ENCODE results near the gene TRIM28.
"Not testable (repeated sequence)": the region's sequence is repeated elsewhere in the genome, so short reads cannot be mapped to it uniquely, and the experiment has no call there.

Gene TRIM28

GRCh38 chr19:58562122-58563033, 18.5 kb downstream of the TRIM28 start:
- no peak for DNase-seq

- DNase-seq, result no peak
These were observed 19.2 kb downstream of the TRIM28 start for GRCh38 chr19:58563034-58563573.

DNA sequence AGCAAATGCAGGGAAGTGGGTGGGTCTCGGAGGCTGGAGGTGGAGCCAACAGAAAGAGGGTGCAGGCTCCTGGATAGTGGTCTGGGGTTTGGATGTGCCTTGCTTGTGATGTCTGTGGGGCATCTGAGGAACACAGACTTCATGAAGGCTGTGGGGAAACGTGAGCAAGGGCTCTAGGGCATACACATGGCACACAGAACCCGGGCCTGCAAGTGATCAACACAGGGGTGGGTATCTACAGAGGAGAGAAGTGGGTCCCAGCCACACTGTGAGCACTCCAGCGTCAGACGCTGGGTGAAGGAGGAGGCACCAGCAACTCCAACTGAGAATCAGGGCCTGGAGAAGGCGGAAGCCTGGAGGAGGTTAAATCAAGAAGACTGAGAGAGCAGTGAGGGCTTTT, 20.0 kb downstream of the TRIM28 start:
- DNase-seq, result no peak

GRCh38 chr19:58566989-58567388, 23.1 kb downstream of the TRIM28 start:
- DNase-seq, result no peak

- no peak for DNase-seq
These were observed 24.7 kb downstream of the TRIM28 start for GRCh38 chr19:58568453-58569130.

DNA sequence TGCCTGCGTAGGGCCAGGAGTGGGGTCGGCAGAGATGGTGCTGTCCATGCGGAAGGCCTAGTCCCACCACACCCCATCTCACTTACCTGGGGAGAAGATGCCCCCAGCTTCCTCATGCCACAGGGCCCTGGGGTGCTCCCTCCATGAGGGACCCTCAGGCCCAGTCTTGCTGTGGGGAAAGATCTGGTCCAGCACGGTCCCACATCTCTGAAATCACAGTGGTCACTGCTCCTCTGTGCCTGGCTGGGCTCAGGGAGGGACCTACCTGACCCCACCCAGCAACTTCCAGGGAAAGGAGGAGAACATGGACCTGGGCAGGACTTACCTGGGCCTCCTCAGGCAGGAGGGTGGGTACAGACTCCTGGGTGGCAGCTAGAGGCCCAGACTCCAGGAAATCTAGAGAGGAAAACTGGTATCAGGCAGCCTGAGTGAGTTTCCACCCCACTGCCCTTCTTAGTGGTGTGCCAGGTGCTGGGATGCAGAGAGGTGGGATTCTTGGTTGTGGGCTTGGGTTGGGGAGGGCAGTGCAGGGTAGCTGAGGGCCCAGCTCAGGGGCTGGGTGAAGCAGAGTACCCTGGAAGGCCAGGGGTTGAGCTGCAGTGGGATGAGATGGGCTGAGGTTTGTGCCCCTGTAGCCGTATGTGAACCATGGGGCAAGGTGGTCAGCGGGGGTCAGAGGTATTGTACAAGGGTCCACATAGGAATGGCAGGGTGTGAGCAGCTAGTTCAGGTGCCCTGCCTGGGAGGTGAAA, 25.5 kb downstream of the TRIM28 start:
- DNase-seq, result no peak

- DNase-seq, result no peak
These were observed 26.2 kb downstream of the TRIM28 start for GRCh38 chr19:58569943-58570670.

DNA sequence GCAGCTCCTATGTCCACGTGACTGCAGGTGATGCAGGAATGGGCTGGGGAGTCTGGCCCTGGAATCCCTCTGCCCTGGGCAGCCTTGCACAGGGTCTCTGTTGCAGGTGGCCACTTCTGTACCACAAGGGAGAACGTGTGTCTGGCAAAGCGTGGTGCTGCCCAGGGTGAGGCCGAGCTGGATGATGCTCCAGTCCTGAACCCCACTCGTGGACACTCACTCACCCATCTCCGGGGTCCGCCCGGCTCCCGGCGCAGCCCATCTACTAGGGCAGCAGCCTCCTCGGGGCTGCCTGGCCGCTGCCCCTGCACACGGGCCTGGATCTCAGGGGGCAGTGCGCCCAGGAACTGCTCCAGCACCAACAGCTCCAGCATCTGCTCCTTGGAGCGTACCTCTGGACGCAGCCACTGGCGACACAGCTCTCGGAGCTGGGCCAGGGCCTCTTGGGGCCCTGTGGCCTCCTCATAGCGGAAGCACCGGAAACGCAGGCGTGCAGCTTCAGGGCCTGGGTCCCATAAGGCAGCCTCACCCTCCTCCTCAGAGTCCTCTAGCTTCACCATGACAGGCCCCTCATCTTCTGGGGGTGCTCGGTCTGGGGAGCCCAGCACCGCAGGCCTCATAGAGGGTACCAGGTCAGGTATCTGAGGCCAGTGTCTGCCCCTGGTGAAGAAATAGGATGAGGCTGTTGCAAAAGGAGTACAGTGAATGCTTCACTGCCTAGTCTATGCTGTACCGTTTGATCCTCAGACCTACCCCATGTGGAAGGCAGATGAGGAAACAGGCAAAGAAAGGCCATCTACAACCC, 27.1 kb downstream of the TRIM28 start:
- no peak for DNase-seq

DNA sequence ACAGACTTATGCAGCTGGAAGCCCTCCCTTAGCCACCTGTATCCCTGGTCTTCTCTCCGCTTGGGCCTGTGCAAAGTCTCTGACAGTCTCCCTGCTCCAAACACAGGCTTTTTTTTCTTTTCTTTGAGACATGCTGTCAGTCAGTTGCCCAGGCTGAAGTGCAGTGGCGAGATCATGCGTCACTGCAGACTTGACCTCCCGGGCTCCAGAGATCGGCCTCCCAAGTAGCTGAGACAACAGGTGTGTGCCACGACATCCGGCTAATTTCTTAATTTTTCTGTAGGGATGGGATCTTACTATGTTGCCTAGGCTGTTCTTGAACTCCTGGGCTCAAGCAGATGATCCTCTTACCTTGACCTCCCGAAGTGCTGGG, 27.7 kb downstream of the TRIM28 start:
- no peak for DNase-seq

DNA sequence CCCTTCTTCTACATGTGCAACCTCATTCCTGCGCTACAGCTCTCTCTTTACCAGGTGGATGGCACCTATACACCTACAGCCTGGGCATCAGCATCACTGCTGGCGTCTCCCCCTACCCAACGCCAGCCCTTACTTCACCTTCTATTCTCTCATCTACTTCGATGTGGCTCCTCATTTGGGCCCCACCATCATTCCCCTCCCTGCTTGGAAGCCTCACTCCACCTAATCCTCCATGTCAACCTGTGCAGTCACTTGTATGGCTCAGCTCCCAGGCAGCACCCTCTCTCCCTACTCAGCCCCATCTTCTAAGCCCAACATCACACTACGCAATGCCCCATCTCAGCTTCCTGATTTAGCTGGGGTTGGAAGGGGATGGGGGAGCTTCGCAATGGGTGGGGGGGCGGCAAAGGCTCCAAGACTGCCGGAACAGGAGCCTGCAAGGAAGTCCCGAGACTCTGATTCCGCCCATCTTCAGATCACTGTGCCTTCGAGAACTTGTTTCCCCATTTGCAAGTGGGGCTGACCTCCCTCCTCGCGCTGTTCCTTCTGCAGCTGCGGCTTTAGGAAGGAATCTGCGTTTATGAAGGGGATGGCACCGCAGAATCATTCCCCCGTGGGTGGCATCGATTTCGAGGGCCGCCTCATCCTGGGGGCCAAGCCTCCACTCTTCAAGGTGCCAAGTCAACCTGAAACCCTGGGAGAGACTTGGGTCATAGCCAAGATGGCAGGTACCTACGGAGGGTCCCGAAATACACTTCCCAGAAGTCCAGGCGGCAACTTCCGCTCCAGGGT, 28.4 kb downstream of the TRIM28 start:
- DNase-seq, result no peak

GRCh38 chr19:58572818-58573657, 29.2 kb downstream of the TRIM28 start, which contains the start of gene MZF1:
Gene MZF1 (minus strand): TSS chr19:58573335. CDS start chr19:58571389, 1,946 bp downstream.
- DNase-seq, result no peak

- no peak for DNase-seq
These were observed 29.8 kb downstream of the TRIM28 start for GRCh38 chr19:58573658-58574164.

GRCh38 chr19:58575183-58576041, 31.5 kb downstream of the TRIM28 start:
- DNase-seq, result no peak

GRCh38 chr19:58577581-58577980, 33.7 kb downstream of the TRIM28 start:
- not testable (repeated sequence) for DNase-seq

- DNase-seq, result no peak
These were observed 34.4 kb downstream of the TRIM28 start for GRCh38 chr19:58578012-58578925.

DNA sequence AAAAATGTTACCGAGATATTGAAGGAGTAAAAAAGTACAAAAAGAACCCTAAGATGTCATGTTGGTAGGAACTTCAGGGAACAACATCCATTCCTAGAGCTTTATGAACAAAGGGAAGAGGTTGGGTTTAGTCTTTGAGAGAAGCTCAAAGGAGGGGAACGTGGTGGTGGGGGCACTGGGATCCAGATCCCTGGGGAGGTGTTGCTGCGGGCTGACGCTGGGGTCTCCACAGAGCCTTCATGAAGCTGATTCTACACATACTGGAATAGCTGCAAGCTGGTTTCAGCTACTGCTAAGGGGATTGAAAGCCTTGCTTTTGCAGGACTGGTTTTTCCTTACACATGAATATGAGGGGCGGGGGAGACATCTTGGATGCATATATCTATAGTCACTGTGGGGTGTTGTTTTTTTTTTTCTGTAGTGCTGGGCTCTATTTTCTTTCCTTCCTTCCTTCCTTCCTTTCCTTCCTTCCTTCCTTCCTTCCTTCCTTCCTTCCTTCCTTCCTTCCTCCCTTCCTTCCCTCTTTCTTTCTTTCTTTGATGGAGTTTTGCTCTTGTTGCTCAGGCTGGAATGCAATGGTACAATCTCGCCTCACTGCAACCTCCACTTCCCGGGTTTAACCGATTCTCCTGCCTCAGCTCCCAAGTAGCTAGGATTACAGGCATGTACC, 35.7 kb downstream of the TRIM28 start:
- no peak for DNase-seq

Measured in cerebellar nuclear complex (tissue), 1 donor.